NCI-H526 (cell line): ENCODE measurements around the gene RAPGEF4.

Source experiments
- DNase-seq, 2 experiments: peaks; one replicate each; lab custom pipeline; 2025; lab: John Stamatoyannopoulos, UW

Gene RAPGEF4

DNA sequence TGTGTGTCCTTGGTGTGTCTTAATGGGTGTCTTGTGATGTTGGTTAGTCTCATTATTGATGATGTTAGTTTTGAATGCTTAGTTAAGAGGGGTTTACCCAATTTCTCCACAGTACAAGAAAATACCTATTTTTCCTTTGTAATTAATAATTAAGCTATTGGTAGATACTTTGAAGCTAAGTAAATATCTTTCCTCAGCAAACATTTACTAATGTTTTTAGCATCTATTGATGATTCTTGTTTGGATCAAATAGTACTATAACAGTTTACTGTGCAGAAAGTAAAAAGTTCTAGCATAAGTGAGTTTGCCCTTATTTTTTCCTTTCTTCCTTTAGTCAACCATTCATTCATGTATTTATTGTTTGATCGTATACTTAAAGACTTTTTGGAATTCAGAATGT lies 359.1 kb downstream of the RAPGEF4 start:
- no peak for DNase-seq

GRCh38 chr2:173095356-173095755 lies 359.7 kb downstream of the RAPGEF4 start:
- DNase-seq, result no peak

GRCh38 chr2:173099271-173099670 lies 363.6 kb downstream of the RAPGEF4 start:
- DNase-seq, result no peak

DNA sequence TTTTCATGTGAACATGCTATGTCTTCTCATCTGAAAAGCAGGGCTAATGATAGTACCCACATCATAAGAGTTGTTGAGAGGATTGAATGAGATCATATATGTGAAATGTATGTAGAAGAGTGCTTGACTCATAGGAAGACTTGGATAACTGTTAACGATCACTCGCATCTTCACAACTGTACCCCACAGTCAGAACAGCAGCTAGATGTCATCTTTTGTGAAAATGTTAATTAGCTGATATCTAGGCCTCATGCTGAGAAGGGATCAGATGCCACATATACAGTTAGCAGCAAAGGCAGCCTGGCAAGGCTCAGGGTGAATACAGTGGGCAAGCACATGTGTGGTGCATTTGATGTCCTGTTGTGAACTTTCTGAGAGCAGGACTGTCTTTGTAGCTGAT lies 364.2 kb downstream of the RAPGEF4 start:
- DNase-seq, result no peak

DNA sequence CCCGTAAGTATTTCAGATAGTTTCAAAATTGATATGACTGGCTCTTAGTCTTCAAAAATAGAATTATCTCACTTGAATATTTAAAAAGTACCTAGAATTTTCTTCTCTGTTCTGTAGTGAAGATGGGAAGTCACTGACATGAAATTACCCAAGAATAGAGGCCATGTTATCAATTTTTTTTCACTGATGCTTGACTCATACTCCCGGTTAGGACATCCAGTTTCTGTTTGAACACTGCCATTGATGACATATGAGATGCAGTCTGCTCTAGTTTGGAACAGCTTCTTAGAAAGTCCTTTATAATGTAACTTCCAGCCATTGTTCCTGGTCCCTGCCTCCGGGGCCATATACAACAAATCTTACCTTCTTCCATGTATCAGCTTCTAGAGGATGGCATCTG lies 366.0 kb downstream of the RAPGEF4 start:
- DNase-seq, result no peak
